Kidney epithelial cell (primary cell): ENCODE results near the gene LARGE1. TPM values are rescaled to one million over a fixed set of nuclear protein-coding genes. Genes with fewer than 3 reads are reported as not detected.

Experiments used
- DNase-seq: peaks from one replicate; pipeline ENCODE4 v3.0.0-alpha.2; 2010; ENCODE audit warnings: low read depth
- H3K27me3 ChIP-seq: 2 replicates; pipeline ENCODE4 v1.6.0; 2011; ENCODE audit warnings: low read length; ENCODE audit not compliant: control insufficient read depth, insufficient read depth
- H3K36me3 ChIP-seq: 2 replicates; pipeline ENCODE4 v1.5.1; 2011; ENCODE audit warnings: low read length; ENCODE audit not compliant: control insufficient read depth, insufficient read depth
- H3K4me3 ChIP-seq: 2 replicates; pipeline ENCODE4 v1.5.1; 2011; ENCODE audit warnings: low read depth, mild to moderate bottlenecking, control low read depth, low read length
- CTCF ChIP-seq: IDR thresholded peaks from 2 replicates; pipeline ENCODE4 v1.5.1; 2011; ENCODE audit warnings: mild to moderate bottlenecking, moderate library complexity, low read length, control low read depth, inconsistent platforms; ENCODE audit not compliant: insufficient read depth, poor library complexity, severe bottlenecking
- total RNA-seq: library from RNA; depleted of rRNA; stranded (reverse); fragments of >200 nt; gene quantifications from 2 replicates; pipeline ENCODE4 v1.2.3, GENCODE V29; 2015

The LARGE1 gene
- total RNA-seq, 1 donor from 2014 or later = 17.8 TPM

GRCh38 chr22:33504941-33505625, 415.2 kb downstream of the LARGE1 start:
- H3K4me3 ChIP-seq = no peak overlapping the region
- H3K27me3 ChIP-seq = no peaks in the 10 kb centered on the region
- DNase-seq = no peak
- TF ChIP-seq CTCF = no peak
- H3K36me3 ChIP-seq = no peaks in the 10 kb centered on the region

- DNase-seq = no peak
- Histone ChIP-seq H3K27me3 (no peaks in the 10 kb centered on the region), H3K4me3 (no peak overlapping the region), H3K36me3 (no peaks in the 10 kb centered on the region)
- TF ChIP-seq CTCF = no peak
These were observed 424.2 kb downstream of the LARGE1 start for GRCh38 chr22:33496112-33496511.

GRCh38 chr22:33493476-33494205, 426.6 kb downstream of the LARGE1 start:
- Histone ChIP-seq H3K36me3 (no peaks in the 10 kb centered on the region), H3K4me3 (no peak overlapping the region), H3K27me3 (no peaks in the 10 kb centered on the region)
- no peak for DNase-seq
- TF ChIP-seq CTCF = no peak

GRCh38 chr22:33492210-33492651, 428.0 kb downstream of the LARGE1 start:
- H3K36me3 ChIP-seq = no peaks in the 10 kb centered on the region
- TF ChIP-seq CTCF = no peak
- DNase-seq = no peak

GRCh38 chr22:33487041-33487716, 433.1 kb downstream of the LARGE1 start:
- TF ChIP-seq CTCF = no peak
- H3K36me3 ChIP-seq = no peaks in the 10 kb centered on the region
- H3K27me3 ChIP-seq = no peaks in the 10 kb centered on the region
- DNase-seq = no peak
- H3K4me3 ChIP-seq = no peak overlapping the region

More at GRCh38 chr22:33492210-33492651, 428.0 kb downstream of the LARGE1 start:
- no peaks in the 10 kb centered on the region for H3K27me3 ChIP-seq
- H3K4me3 ChIP-seq = no peak overlapping the region
